K562 (cell line): ENCODE results near the gene CBLC. TPM values are rescaled to one million over a fixed set of nuclear protein-coding genes. Genes with fewer than 3 reads are reported as not detected.
A peak's percentile ranks its signal among the peaks of the same experiment; 100 is the strongest.

Experiments used
- BRD9 ChIP-seq: fragments of 450-650 bp; IDR thresholded peaks from 2 replicates; pipeline ENCODE4 v1.6.1; 2018; ENCODE audit warnings: low read depth; ENCODE audit not compliant: partially characterized antibody
- HLTF ChIP-seq: fragments of 450-650 bp; IDR thresholded peaks from 2 replicates; pipeline ENCODE4 v1.6.1; 2016
- KLF16 ChIP-seq: IDR thresholded peaks from 2 replicates; pipeline ENCODE4 v1.6.1; 2016; ENCODE audit warnings: antibody characterized with exemption
- LCOR ChIP-seq: sonication (generic); formaldehyde crosslinking; IDR thresholded peaks from 2 replicates; pipeline ENCODE4 v1.8.0; 2022; ENCODE audit warnings: mild to moderate bottlenecking, missing genetic modification reagents
- MEF2A ChIP-seq: IDR thresholded peaks from 2 replicates; pipeline ENCODE4 v1.6.1; 2011; ENCODE audit warnings: low read depth, mild to moderate bottlenecking, low read length, moderate library complexity; ENCODE audit not compliant: control insufficient read depth
- TAF7 ChIP-seq: fragments of 450-650 bp; IDR thresholded peaks from 2 replicates; pipeline ENCODE4 v1.6.1; 2016; ENCODE audit warnings: missing genetic modification characterization, missing compliant biosample characterization
- TCFL5 ChIP-seq: fragments of 250-450 bp; sonication (Bioruptor Pico); conservative IDR thresholded peaks from 2 replicates; pipeline ENCODE4 v1.6.1; 2021; ENCODE audit warnings: mild to moderate bottlenecking, moderate library complexity, matching md5 sums
- TEAD4 ChIP-seq, 2 experiments: sonication (generic) in 1 of 2; formaldehyde crosslinking in 1 of 2; IDR thresholded peaks; 2 replicates each; pipeline versions ENCODE4 v1.6.1 to v1.8.0; 2012 to 2022; ENCODE audit warnings: borderline replicate concordance in 1 of 2, inconsistent platforms in 1 of 2, low read length in 1 of 2, mild to moderate bottlenecking in 1 of 2, missing genetic modification reagents in 1 of 2
- TSC22D4 ChIP-seq: fragments of 450-650 bp; IDR thresholded peaks from 2 replicates; pipeline ENCODE4 v1.6.1; 2016; ENCODE audit warnings: missing genetic modification characterization, missing biosample characterization, control low read depth
- ZBTB1 ChIP-seq: sonication (generic); formaldehyde crosslinking; IDR thresholded peaks from 2 replicates; pipeline ENCODE4 v1.8.1; 2023; ENCODE audit warnings: missing genetic modification reagents, low read depth, mild to moderate bottlenecking, borderline replicate concordance
- ZNF23 ChIP-seq: fragments of 250-450 bp; sonication (Bioruptor Pico); IDR thresholded peaks from 2 replicates; pipeline ENCODE4 v1.4.0; 2020; ENCODE audit warnings: mild to moderate bottlenecking
- polyA plus RNA-seq, 8 experiments: library from polyadenylated mRNA; depleted of rRNA in 4 of 8; stranded (reverse) in 5 of 8; unstranded in 3 of 8; fragments of >200 nt; fragmentation: Nextera tagmentation in 2 of 8; fragmentation: Illumina TruSeq in 1 of 8; extraction: Ambion mirVana in 2 of 8; extraction: Trizol in 1 of 8; gene quantifications; 2 replicates each; pipeline versions ENCODE4 v1.2.1 to v1.2.3, GENCODE V29; 2011 to 2014; ENCODE audit warnings: inconsistent platforms in 1 of 8, missing spikeins in 1 of 8
- total RNA-seq, 7 experiments: library from RNA; depleted of rRNA in 6 of 7; stranded (reverse); fragments of >200 nt in 6 of 7; fragmentation: Illumina TruSeq in 2 of 7; extraction: Trizol in 2 of 7; gene quantifications; 2 replicates each; pipeline versions ENCODE4 v1.2.1 to v1.2.3, GENCODE V29; 2011 to 2021; ENCODE audit warnings: low replicate concordance in 1 of 7
- TF ChIP-seq, protein P1 (sequence below): fragments of 200-600 bp; sonication (generic); IDR thresholded peaks from one replicate; pipeline ENCODE4 v1.6.1; 2012; ENCODE audit warnings: mild to moderate bottlenecking, low read depth, low read length, inconsistent platforms

Gene CBLC
- total and polyA plus RNA-seq, 9 of the 15 experiments (the other 6 are each of a cell fraction or from before 2014, with no cell fraction given) = 0.09 TPM; not detected in 8

DNA sequence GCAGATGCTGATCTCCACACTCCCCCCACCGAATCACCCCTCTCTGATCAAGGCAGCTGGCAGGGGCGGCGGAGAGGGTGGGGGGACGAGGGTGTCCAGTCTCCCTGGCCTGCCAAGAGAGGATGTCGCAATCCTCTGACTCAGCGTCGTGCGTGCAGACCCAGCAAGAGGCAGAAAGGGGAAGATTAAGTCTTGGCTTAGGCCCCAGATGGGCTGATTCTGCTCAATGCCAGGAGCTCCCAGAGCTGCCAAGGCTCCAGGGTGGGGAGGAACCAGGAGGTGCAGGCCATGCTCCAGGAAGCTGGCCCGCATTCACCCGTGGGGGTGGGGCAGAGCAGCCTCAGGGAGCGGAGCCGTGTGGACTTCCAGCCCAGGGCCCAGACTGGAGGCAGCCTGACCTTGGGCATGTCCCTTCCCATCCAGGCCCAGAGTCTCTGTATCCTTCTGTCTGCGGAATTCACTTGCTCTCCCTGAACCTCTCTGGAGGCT is 35.8 kb upstream of the CBLC start (continued):
- TF ChIP-seq TCFL5 (CRISPR knock-in tag) = no peak
- 0 out of 2 replicates have a peak, but pooled peaks have one; percentile 11 for TF ChIP-seq TEAD4 (IDR thresholded peaks at IDR 0.05; ENCODE audit: low read length)
- no peak for TF ChIP-seq TEAD4 (CRISPR knock-in tag; IDR thresholded peaks at IDR 0.05; ENCODE audit: borderline replicate concordance)
- TF ChIP-seq TAF7 = 0 out of 2 replicates have a peak, but pooled peaks have one; percentile 20
- no peak for TF ChIP-seq TSC22D4 (tag)
- TF ChIP-seq, protein P1, sequence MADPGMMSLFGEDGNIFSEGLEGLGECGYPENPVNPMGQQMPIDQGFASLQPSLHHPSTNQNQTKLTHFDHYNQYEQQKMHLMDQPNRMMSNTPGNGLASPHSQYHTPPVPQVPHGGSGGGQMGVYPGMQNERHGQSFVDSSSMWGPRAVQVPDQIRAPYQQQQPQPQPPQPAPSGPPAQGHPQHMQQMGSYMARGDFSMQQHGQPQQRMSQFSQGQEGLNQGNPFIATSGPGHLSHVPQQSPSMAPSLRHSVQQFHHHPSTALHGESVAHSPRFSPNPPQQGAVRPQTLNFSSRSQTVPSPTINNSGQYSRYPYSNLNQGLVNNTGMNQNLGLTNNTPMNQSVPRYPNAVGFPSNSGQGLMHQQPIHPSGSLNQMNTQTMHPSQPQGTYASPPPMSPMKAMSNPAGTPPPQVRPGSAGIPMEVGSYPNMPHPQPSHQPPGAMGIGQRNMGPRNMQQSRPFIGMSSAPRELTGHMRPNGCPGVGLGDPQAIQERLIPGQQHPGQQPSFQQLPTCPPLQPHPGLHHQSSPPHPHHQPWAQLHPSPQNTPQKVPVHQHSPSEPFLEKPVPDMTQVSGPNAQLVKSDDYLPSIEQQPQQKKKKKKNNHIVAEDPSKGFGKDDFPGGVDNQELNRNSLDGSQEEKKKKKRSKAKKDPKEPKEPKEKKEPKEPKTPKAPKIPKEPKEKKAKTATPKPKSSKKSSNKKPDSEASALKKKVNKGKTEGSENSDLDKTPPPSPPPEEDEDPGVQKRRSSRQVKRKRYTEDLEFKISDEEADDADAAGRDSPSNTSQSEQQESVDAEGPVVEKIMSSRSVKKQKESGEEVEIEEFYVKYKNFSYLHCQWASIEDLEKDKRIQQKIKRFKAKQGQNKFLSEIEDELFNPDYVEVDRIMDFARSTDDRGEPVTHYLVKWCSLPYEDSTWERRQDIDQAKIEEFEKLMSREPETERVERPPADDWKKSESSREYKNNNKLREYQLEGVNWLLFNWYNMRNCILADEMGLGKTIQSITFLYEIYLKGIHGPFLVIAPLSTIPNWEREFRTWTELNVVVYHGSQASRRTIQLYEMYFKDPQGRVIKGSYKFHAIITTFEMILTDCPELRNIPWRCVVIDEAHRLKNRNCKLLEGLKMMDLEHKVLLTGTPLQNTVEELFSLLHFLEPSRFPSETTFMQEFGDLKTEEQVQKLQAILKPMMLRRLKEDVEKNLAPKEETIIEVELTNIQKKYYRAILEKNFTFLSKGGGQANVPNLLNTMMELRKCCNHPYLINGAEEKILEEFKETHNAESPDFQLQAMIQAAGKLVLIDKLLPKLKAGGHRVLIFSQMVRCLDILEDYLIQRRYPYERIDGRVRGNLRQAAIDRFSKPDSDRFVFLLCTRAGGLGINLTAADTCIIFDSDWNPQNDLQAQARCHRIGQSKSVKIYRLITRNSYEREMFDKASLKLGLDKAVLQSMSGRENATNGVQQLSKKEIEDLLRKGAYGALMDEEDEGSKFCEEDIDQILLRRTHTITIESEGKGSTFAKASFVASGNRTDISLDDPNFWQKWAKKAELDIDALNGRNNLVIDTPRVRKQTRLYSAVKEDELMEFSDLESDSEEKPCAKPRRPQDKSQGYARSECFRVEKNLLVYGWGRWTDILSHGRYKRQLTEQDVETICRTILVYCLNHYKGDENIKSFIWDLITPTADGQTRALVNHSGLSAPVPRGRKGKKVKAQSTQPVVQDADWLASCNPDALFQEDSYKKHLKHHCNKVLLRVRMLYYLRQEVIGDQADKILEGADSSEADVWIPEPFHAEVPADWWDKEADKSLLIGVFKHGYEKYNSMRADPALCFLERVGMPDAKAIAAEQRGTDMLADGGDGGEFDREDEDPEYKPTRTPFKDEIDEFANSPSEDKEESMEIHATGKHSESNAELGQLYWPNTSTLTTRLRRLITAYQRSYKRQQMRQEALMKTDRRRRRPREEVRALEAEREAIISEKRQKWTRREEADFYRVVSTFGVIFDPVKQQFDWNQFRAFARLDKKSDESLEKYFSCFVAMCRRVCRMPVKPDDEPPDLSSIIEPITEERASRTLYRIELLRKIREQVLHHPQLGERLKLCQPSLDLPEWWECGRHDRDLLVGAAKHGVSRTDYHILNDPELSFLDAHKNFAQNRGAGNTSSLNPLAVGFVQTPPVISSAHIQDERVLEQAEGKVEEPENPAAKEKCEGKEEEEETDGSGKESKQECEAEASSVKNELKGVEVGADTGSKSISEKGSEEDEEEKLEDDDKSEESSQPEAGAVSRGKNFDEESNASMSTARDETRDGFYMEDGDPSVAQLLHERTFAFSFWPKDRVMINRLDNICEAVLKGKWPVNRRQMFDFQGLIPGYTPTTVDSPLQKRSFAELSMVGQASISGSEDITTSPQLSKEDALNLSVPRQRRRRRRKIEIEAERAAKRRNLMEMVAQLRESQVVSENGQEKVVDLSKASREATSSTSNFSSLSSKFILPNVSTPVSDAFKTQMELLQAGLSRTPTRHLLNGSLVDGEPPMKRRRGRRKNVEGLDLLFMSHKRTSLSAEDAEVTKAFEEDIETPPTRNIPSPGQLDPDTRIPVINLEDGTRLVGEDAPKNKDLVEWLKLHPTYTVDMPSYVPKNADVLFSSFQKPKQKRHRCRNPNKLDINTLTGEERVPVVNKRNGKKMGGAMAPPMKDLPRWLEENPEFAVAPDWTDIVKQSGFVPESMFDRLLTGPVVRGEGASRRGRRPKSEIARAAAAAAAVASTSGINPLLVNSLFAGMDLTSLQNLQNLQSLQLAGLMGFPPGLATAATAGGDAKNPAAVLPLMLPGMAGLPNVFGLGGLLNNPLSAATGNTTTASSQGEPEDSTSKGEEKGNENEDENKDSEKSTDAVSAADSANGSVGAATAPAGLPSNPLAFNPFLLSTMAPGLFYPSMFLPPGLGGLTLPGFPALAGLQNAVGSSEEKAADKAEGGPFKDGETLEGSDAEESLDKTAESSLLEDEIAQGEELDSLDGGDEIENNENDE = no peak
- peak; percentile 18 for TF ChIP-seq BRD9
- no peak for TF ChIP-seq ZNF23 (CRISPR knock-in tag)
- no peak for TF ChIP-seq MEF2A
- TF ChIP-seq KLF16 = no peak
- no peak for TF ChIP-seq LCOR (CRISPR knock-in tag)
- no peak for TF ChIP-seq ZBTB1 (CRISPR knock-in tag)
- TF ChIP-seq HLTF = no peak
